Activated CD8-positive, alpha-beta memory T cell treated with anti-CD3 and anti-CD28 coated beads, Interleukin-2, amount 50 U/mL, for 4 hours (primary cell): ENCODE measurements around the gene SLC45A3.
"Not testable (repeated sequence)": the region's sequence is repeated elsewhere in the genome, so short reads cannot be mapped to it uniquely, and the experiment has no call there.

Source experiments
- DNase-seq: peaks from one replicate; pipeline ENCODE4 v3.0.0-alpha.2; 2020

SLC45A3 gene, protein sequence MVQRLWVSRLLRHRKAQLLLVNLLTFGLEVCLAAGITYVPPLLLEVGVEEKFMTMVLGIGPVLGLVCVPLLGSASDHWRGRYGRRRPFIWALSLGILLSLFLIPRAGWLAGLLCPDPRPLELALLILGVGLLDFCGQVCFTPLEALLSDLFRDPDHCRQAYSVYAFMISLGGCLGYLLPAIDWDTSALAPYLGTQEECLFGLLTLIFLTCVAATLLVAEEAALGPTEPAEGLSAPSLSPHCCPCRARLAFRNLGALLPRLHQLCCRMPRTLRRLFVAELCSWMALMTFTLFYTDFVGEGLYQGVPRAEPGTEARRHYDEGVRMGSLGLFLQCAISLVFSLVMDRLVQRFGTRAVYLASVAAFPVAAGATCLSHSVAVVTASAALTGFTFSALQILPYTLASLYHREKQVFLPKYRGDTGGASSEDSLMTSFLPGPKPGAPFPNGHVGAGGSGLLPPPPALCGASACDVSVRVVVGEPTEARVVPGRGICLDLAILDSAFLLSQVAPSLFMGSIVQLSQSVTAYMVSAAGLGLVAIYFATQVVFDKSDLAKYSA

DNA sequence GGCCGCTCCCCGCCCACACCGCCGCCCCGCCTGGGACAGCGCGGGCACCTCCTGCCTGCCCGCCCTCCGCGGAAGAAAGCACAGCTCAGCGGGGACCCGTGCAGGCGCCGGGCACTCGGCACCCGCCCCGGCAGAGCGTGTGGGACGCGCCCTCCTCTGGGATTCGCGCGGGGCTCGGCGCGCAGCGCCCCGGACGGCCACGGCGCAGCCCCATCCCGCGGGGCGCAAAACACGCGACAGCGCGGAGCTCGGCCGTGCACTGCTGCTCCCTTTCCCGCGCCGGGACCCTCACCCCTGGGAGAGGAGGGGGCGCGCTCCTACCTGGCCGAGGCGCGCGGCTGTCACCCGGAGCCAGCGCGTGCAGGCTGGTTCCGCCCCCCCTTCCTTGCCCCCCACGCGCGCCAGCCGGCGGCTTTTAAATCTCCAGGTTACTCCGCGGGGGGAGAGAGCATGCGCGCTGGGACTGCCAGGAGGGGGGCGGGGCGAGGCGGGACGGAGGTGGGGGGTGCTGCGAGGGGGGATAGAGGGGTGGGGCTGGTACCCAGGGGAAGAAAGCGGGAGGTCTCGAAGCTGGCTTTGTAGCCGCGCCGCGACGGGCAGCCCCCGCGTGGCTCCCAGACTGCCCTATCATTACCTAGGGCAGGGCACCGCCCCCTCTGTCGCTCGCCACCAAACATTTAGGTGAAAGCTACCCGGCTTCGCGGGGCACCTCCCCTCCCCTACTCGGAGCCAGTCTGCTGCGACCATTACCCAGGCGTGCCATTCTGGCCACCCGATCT is at the start of gene SLC45A3:
SLC45A3 (minus strand) TSS at position 437 of the 779 bp plus-strand sequence. CDS start 15,853 bp downstream, outside the sequence.
- DNase-seq: peak; percentile 54

DNA sequence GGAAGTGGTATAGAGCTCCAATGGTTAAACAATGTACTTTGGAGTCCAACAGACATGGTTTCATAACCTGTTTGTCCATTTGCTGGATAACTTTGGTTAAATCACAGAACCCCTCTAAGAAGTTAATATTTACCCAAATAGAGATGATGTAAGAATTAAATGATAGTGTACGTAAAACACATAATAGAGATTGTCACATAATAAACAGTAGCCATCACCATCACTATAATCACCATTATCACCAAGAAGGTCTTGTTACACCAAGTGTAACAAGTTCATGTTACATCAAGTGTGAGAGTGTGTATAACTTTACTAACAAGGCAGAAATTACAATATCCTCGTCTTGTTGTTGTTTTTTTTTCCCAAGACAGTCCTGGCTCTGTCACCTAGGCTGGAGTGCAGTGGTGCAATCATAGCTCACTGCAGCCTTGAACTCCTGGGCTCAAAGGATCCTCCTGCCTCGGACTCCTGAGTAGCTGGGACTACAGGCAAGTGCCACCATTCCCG is 46.4 kb upstream of the SLC45A3 start:
- no peak for DNase-seq

DNA sequence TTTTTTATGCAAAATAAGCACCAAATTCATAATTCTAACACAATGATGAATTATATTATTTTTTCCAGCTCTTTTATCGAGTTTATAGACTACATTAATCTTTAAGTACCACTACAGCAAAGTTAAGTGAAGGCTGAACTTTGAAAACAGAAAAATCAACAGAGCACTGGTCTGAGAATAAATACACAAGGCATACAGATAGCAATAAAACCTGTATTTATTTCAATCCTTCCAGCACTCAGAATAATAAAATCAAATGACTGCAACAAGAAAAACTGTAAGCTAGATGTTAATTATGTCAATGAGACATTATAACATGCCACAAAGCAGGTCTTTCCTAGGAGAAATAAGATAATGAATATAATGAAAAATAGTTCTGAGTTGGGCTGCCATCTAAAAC is 45.2 kb upstream of the SLC45A3 start:
- DNase-seq: no peak

DNA sequence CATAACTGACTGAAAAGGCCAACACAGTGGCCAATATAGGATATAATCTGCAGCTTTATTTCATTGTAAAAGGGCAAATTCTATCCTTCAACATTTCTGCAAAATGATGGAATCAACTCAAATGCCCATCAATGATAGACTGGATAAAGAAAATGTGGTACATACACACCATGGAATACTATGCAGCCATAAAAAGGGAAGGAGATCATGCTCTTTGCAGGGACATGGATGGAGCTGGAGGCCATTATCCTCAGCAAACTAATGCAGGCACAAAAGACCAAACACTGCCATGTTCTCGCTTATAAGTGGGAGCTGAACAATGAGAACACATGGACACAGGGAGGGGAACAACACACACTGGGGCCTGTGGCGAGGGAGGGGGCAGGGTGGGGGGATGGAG is 40.4 kb upstream of the SLC45A3 start:
- not testable (repeated sequence) for DNase-seq

DNA sequence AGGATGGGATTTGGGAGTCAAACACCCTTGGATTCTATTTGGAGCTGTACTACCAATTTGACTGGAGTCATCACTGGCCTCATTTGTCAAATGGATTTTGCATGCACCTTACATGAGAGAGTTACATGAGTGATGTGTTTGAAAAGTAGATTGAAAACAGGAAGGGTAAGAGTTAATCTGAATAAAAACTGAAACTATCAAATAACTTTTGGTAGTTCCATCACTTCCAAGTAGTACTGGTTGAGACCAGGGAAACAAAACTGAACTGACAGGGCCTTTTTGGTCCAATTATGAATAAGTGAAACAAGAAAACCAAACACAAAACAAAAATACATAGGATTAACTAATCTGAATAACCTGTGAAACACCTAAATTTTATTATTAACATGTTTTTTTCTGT is 39.5 kb upstream of the SLC45A3 start:
- DNase-seq: no peak

DNA sequence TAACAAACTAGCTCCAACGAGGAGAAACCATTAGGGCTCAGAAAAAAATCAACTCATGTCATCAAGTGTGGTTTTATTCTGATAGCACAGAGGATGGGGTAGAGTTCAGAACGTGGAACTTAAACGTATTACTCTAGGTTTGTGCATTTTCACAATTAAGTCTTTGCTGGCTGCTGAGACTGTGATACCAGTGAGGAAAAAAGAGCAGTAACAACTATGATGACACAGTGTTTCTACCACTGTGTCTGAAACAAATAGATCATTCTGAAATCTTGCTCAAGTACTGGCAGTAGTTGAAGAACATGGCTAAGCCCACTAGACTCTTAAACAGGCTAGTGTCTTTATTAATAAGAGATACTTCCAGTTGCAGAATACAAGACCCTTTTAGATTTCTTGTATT is 38.7 kb upstream of the SLC45A3 start:
- no peak for DNase-seq

DNA sequence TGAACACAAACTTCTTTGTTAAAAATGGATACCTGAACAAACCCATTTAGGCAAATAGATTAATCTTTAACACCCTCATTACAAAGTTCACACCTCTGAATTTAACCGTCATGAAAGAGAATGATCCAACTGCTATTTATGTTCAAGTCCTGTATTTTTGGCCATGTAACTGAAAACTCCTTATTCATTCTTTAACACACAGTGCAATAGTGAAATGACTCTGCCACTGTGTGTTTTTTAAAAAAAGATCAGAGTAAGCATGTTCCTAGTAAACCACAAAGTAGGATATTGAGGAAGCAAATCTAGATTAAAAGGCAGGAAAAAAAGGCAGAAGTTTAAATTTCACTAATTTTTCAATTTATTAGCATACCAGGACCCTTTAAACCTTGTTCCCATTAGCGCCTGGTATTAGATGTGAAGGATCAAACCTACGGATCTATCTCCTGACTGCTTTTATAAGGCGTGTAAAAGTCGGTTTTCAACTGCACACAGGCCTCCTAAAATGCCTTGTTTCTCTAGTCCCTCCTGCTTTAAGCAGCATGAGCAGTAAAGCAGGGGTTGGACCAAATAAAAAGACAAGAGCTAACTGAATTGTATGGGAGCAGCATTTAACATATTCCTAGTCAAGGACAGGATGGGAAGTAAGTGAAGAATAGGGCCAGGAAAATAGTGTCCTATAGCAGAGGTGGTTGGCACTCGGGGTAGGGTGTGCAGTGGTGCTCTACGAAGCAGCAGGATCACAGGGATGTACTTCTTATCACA is 36.2 kb upstream of the SLC45A3 start:
- DNase-seq: no peak

DNA sequence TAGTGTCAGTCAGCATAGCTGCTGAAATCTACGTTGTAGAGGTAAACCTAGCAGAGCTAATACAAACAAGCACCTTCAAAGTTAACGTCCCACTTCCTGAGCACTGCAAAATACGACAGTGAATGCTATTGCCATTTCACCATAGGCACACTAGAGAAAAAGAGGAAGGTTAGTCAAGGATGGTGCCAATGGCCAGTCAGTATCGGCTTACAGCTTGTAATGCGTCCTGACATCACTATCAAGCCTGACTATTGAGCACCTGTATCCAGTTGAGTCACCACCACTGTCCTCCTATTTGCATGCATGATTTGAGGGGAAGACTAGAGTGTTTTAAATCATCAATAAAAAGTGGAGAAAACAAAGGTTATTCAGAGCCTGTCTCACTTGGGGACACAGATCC is 35.3 kb upstream of the SLC45A3 start:
- no peak for DNase-seq

DNA sequence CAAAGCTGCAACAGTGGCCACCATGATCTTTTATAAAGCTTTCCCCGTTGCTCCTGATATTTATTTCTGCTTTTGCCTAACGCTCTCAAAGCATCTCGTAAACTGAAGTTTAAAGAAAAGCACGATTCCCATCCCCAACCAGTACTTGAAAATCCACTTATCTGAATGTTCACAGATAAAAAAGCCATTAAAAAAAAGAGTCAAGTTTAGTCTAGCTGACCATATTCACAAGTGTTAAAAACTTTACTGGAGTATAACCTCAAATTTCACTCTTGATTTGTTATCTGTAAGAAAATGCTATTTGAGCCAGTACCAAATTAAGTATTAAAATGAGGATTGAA is 34.6 kb upstream of the SLC45A3 start:
- no peak for DNase-seq

DNA sequence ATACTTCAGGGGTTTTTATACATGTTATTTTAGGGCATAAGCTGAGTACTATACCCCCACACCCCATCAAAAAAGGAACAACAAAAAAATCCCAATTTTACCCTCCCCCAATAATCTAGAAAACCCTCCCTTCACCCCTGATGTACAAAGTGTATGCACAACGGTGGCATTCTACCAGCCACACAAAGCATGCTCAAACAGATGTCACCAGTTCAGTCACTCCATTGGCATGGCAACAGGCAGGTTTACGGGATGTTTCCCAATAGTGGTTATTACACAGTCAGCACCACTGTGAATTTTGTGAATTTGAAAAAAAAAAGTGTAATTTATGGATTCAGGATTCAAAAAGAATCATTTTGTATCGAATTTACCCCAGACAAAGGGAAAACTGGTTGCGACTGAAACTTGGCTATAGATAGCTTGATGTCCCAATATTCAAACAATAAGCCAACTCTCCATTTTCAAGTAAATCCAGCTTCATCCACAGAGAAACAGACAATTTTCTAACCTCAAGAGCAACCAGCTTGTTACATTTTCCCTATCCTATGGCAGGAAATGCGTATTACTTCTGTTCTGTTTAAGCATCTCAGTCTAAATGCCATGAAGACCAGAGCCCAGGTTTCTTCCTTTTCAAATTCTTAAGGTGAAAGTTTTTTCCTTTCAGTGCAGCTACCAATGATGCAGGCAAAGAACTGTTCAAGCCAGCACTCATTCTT is 34.0 kb upstream of the SLC45A3 start:
- DNase-seq: no peak

DNA sequence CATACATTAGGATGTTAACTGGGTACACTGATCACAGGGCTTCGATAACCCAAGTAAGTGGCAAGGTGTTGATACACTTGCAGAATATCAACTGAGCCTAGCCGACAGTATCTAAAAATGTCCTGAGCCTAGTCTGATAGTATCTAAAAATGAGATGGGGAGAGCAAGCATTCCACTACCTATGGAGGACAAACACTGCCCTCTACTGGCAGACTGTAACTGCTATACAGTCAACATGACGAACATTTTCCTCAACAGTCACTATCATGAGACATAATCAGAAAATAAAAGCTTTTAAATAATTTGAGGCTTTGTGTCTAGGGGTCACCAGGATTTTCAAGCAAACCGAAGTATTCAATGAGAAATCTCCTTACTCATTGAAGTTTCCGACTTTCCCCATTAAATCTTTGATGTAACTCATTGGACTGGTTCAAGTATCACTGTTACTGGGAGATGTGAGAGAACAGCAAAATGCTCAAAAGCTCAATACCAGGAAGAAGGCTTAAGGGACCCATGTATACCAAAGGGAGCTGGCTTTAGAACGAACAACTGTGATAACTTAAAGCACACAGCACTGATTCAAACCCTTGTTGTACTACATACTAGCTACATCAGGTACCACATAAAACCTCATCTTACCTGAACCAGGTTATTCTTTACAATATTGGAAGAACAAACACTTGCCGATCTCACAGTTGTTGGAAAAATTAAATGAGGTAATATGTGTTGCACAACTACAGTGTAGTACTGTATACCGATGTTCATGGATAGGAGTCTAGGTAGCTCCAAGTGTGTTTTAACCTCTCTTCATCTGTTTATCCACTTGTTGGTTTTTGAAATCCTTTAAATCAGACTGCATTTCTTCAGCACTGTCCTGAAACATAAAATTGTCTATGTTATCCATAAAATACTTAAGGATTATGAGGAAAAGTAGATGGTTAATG is 31.1 kb upstream of the SLC45A3 start:
- peak; percentile 61 for DNase-seq

DNA sequence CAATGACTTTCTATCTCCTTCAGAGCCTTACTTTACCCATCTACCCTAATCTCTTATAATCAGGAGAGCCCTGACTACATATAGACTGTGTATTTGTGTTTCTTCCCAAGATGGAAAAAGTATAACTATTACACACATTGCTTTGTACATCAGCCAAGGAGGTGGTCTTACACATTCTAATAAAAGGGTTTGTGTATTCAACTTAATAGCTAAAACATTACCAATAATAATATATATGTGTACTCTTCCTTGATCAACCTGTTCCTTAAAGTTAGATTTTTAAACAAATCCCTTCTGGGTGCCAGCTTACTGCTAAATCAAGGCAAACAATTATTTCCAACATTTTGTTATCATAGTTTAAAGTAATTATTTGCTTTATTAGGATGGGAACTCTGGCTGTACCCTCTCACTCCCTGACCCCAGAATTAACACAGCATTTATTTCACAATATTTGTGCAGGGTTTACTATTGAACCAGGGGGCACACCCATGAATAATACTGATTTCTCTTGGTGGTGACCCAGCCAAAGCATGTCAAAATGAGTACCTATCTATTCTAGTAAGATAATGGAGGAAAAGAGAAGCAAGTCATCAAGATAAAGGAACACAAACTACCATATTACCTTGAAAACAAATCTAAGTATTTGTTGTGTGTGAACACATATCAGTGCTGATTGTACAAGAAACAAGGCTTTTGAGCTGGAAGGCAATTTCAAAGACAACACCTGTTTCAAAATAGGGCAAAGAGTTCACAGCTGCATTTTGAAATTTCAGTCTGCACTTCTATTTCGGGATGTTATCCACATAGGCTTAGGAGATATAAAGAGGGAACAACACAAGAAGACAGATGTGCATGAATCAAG is 30.1 kb upstream of the SLC45A3 start:
- no peak for DNase-seq

DNA sequence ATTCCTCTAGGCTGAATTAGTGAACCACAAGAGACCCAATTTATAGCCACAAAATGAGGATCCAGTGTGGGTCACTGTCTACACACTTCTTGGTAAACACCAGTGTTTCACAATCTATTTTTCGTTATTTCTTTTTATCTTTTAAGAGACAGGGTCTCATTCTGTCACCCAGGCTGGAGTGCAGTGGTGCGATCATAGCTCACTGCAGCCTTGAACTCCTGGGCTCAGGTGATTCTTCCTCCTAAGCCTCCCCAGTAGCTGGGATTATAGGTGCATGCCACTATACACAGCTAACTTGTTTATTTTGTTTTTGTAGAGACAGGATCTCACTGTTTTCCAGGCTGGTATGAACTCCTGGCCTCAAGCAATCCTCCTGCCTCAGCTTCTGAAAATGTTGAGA is 29.3 kb upstream of the SLC45A3 start:
- no peak for DNase-seq

DNA sequence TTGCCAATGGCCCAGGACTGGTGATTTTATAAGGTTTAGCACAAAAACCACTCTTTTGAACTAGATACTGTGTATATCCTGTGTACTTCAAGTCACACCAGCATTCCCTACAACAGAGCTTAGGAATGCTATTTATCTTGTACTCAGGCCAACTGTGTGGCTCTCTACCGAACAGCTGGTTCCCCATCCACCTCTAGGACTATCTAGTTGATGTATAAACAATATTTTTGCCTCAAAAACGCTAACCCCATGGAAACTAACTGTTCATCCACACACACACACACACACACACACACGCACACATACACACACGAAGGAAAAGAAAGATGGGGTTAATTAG is 28.7 kb upstream of the SLC45A3 start:
- no peak for DNase-seq

DNA sequence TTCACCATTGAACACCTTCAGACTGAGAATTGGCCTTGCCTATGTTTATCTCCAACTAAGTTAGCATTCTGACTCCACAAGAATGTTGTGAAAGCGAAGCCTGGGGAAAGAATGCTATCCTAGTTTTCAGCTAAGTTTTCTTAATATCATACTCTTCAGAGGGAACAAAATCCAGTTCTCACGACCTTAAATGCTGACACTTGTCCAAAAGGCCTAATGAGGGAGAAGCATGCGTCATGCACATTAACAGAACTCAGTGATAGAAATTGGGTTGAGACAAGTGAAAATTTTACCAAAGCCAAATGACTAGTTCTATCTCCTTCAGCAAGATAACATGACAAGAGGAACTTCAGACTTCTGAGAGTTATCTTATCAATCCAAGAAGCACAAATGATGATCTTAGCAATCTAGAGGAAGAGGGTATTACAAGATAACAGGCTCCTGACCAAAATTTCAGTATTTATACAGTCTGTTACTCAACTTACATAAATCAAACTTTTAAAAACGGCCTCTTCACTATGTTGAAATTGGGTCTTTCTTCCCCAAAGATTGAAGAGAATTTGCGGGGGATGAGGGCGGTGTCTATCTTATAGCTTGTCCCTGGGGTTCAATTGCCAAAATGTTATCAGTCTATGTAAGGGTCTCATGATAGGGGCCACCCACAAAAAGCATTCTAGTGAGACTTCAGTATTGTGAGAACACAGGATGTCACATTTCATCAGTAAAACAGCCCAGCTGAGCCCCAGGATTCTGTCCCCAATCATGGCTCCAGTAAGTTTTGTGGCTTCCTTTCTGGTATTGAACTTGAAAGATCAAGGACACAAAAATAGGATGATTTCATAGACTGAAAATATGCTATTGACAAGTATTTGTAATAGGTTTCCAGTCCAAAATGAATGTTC is 26.5 kb upstream of the SLC45A3 start:
- DNase-seq: no peak

DNA sequence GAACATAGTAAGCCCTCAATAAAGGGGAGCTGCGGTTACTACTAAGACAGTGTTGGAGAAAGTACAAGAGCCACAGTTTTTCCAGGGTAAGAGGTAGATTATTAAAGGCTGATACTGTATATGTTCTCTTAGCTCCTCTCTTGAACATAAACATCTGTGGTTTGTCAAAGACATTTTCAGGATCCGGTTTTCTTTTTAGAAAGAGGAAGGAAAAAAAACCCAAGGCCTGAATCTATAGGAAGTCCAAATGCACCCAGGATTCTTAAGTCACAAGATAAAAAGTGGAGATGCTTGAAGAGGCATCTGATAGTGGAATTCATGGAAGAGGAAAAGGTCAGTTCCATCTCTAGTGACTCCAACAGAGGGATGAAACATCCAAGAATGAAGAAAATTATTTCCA is 24.6 kb upstream of the SLC45A3 start:
- no peak for DNase-seq

DNA sequence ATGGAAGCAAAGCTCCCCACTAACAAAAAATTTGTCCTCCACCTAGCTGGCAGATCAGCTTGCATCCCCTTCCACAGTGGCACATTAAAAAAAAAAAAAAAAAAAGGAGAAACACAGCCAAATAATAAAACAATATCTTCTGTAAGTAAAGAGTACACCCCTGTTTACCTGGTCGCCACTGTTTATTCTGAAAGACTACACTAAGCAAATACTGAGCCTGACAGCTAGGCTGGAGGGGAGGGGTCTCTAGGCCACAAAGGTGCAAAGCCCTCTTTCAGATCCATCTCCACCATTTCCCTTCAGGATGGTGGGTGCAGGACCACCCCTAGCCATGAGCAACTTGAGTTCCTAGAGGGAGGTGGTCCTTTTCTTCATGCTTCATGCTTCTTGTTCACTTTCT is 22.8 kb upstream of the SLC45A3 start:
- DNase-seq: no peak

DNA sequence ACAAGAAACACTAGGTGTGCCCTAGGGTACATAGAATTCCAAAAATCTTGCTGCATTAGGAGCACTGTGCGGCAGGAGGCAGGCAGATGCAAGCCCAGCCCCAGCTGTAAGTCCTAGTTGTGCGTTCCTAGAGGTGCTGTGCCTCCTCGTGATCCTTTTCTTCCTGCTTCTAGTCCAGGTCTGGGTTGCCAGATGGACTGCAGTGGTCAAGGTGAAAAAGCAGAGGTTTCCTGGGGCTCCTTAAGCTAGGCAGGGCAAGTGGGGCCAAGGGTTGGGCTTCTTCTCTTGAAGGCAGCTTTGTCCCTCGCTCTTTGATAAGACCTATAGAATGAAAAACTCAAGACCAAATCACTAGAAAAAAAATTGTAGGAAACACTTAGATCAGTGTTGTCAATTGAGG is 21.6 kb upstream of the SLC45A3 start:
- DNase-seq: no peak

DNA sequence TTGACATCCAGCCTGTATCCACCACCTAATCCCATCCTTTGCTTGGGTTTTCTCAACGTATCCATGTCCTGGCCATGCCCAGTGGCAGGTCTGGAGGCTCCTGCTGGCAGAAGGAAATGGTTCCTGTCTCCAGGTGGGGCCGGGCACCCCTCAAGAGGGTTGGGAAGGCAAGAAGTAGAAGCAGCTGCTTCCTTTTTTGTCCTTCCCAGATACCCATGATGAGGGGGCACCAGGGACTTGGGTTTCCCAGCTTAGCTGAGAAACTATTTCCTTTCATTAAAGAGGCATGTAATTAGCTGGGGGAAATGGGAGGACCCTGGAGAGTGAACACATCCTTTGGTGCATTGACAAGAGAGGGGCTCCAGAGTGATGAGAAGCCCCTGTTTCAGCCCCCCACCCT is 21.1 kb upstream of the SLC45A3 start:
- DNase-seq: no peak
